ENCODE measurements around the gene KCNJ1. TPM values are rescaled to one million over a fixed set of nuclear protein-coding genes. Genes with fewer than 3 reads are reported as not detected.

The KCNJ1 gene
- total and polyA plus RNA-seq, 8 donors, result 0.09 to 0.83 (median 0.38) TPM; not detected in 2

DNA sequence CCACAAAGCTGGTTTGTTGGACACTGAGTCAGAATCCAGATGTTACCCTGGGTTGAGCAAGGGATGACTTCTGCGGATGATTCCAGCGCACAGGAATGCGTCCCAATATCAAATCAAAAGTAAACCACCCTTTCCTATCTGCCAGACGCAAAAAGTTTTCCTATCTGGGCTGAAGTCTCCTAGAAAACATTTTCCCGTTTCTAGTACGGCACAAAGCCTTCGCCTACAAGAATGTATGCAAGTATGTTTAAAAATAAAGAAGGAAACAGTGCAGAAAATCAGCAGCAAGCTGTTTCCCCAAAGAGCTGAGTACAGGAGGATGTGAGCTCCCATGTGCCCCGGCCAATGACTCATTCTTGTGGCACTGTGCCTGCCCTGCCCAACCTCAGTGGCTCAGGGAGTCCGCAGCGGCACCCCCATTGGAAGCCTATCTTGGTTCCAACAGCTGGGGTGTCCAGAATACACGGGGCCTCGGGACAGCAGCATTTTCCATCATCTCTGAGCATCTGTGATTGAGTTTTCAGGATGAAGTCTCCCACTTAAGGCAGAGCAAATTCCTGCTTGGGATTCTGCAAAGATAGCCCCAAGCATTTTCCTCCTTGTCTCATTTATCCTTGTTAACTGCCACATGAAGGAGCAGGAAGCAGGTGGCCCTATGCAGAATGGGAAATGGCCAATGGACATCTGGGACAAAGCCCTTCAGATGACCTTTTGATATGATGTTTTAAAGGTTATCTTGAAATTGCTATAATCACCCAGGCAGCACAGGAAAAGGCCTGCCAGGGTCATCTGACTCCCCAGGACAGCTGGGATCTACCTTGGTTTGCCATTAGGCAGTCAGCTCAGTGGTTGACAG, 41.5 kb upstream of the KCNJ1 start:
- peaks cover 0 to 22% of the 10 kb centered on the region in 2 donors for H3K27me3 ChIP-seq
- intact Hi-C loops (cut with DNase I), result no loop called here
- peaks cover 11 to 58% of the 10 kb centered on the region in 2 donors for H3K4me1 ChIP-seq
- no peak overlapping the region for H3K4me3 ChIP-seq
- H3K36me3 ChIP-seq, result no peaks in the 10 kb centered on the region
- TF ChIP-seq, protein P1, sequence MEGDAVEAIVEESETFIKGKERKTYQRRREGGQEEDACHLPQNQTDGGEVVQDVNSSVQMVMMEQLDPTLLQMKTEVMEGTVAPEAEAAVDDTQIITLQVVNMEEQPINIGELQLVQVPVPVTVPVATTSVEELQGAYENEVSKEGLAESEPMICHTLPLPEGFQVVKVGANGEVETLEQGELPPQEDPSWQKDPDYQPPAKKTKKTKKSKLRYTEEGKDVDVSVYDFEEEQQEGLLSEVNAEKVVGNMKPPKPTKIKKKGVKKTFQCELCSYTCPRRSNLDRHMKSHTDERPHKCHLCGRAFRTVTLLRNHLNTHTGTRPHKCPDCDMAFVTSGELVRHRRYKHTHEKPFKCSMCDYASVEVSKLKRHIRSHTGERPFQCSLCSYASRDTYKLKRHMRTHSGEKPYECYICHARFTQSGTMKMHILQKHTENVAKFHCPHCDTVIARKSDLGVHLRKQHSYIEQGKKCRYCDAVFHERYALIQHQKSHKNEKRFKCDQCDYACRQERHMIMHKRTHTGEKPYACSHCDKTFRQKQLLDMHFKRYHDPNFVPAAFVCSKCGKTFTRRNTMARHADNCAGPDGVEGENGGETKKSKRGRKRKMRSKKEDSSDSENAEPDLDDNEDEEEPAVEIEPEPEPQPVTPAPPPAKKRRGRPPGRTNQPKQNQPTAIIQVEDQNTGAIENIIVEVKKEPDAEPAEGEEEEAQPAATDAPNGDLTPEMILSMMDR (IDR thresholded peaks at IDR 0.05), result no peak
- H3K27ac ChIP-seq, result peak overlapping the region in 1 of 2 donors; percentile 67
- DNase-seq (peak in 1 of 4 donors; percentile 76), ATAC-seq (peak; percentile 22)
- no peaks in the 10 kb centered on the region for H3K9me3 ChIP-seq

DNA sequence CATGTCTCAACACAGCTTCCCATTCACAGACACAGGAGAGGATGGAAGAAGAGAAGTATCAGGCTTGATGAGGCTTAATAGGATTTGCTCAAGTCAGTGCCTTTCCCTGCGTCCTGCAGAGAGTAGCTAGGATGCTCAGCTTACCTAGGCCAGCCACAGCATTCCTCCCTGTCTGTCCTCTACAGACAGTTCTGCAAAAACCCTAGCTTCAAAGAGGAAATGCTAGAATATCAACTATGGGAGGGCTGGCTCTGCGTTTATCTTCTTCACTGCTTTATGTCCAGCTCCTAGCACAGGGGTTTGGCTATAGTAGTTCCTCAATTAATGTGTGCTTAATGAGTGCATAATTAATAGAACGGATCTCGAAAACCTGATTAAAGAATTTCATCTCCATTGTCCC, 40.5 kb upstream of the KCNJ1 start:
- intact Hi-C loops (cut with DNase I), result no loop called here
- Histone ChIP-seq H3K9me3 (no peaks in the 10 kb centered on the region), H3K27ac (no peak overlapping the region), H3K36me3 (no peaks in the 10 kb centered on the region), H3K27me3 (peaks cover 0 to 27% of the 10 kb centered on the region in 2 donors), H3K4me1 (peaks cover 11 to 64% of the 10 kb centered on the region in 2 donors), H3K4me3 (no peak overlapping the region)
- TF ChIP-seq, protein P1 (IDR thresholded peaks at IDR 0.05), result no peak
- DNase-seq (no peak), ATAC-seq (no peak)

DNA sequence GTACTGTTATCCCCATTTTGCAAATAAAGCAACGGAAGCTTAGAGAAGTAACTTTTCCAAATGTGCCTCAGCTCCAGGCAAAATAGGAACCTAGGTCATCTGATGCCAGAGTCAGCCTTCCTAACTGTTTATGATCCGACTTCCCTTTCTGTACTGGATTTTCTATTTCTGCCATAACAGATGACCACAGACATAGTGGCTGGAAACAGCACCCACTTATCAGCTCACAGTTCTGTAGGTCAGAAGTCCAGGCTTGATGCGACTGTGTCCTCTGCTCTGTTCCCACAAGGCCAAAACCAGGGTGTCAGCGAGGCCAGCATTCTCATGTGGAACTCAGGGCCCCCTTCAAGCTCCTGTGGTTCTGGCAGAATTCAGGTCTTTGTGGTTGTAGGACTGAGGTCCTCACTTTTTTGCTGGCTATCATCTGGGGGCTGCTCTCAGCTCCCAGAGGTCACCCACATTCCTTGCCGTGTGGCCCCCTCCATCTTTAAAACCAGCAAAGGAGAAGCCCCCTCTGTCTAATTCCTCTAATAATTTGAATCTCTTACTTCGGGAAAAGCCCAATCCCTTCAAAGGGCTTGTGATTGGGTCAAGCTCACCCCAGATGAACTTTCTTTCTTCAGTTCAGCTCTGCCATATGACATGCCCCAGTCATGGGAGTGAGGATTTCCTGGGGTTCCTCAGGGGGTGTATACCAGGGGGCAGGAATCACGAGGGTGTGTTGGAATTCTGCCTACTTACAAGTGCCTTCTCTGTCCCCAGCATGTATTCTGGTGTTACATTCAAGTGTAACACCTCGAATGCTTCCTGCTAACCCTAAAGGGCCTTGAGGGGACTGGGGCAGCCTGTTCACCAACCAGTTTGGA, 39.3 kb upstream of the KCNJ1 start:
- Histone ChIP-seq H3K9me3 (no peaks in the 10 kb centered on the region), H3K4me3 (peak overlapping the region; percentile 40 to 47), H3K27me3 (peaks cover 0 to 27% of the 10 kb centered on the region in 2 donors), H3K27ac (peak overlapping the region; percentile 62 to 75), H3K4me1 (peaks cover 11 to 64% of the 10 kb centered on the region in 2 donors), H3K36me3 (no peaks in the 10 kb centered on the region)
- intact Hi-C loops (cut with DNase I), result no loop called here
- ATAC-seq, result peak; percentile 9
- TF ChIP-seq, protein P1 (IDR thresholded peaks at IDR 0.05), result no peak
- DNase-seq, result no peak

DNA sequence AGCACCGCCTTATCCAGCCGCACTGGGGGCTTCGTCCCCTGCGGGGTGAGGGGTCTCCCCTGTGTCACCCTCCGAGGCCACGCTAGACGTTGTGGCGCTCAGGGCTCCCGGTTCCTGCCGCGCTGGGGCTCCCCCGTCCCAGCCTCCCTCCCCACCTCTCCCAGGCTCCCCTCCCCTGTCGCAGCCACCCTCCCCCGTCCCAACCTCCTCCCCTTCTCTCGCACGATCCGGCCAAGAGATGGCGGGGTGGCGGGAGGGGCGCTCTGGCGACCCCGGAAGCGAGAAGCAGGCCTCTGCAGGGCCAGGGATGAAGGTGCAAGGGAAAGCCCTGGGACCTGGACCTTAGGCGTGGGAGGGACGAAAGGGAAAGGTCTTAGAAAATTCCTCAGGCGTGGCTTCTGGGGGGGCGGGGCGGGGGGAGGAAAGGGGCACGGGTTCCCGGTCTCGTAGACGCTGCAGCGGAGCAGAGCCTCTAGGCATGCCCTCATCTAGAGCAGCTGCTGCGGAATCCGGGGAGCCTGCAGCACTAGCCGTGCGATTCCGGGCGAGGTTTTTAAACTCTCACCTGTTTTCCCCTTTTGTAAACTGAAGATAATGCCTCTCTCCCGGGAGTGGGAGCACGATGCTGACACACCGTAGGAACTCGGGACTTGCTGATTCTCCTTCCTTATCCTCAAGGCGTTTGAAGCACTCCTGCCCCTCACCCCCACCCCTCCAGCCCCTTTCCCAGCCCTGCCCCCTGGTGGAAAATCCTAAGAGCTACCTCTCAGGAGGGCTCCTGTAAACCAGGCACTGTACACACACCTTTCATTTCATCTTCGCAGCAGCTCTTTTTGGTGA, 38.5 kb upstream of the KCNJ1 start:
- no peaks in the 10 kb centered on the region for H3K9me3 ChIP-seq
- peaks cover 11 to 64% of the 10 kb centered on the region in 2 donors for H3K4me1 ChIP-seq
- H3K27me3 ChIP-seq, result peaks cover 0 to 27% of the 10 kb centered on the region in 2 donors
- H3K36me3 ChIP-seq, result no peaks in the 10 kb centered on the region
- TF ChIP-seq, protein P1 (IDR thresholded peaks at IDR 0.05), result peak; percentile 35 to 51
- peak overlapping the region; percentile 62 to 75 for H3K27ac ChIP-seq
- DNase-seq (peak in 1 of 4 donors; percentile 56), ATAC-seq (peak; percentile 75)
- peak overlapping the region; percentile 40 to 47 for H3K4me3 ChIP-seq
- intact Hi-C loops (cut with DNase I), result no loop called here

Data from left lung (tissue), 10 donors.